ENCODE data around the gene SPRING1. TPM values are rescaled to one million over a fixed set of nuclear protein-coding genes. Genes with fewer than 3 reads are reported as not detected.
A peak's percentile ranks its signal among the peaks of the same experiment; 100 is the strongest.

SPRING1 gene
- total and polyA plus RNA-seq, 2 of the 13 experiments (the other 11 are each of a cell fraction or from before 2014, with no cell fraction given) = 20.0 to 51.8 TPM

GRCh38 chr12:116735951-116736599, 1.8 kb downstream of the SPRING1 start (continued):
- TF ChIP-seq NFYC (CRISPR knock-in tag; IDR thresholded peaks at IDR 0.05) (no peak), RFXANK (CRISPR knock-in tag; IDR thresholded peaks at IDR 0.05) (no peak), IRF9 (CRISPR knock-in tag; IDR thresholded peaks at IDR 0.05; ENCODE audit: borderline replicate concordance) (no peak), ZNF543 (CRISPR knock-in tag; IDR thresholded peaks at IDR 0.05) (no peak), POLR2A (IDR thresholded peaks at IDR 0.05; ENCODE audit: insufficient read depth in 1 of 2, low read depth in 2 of 2, low read length in 2 of 2) (peak; percentile 24 to 44; a peak in 2 of 4 replicates), E2F1 (CRISPR knock-in tag; IDR thresholded peaks at IDR 0.05) (no peak), HMG20A (CRISPR knock-in tag; IDR thresholded peaks at IDR 0.05; ENCODE audit: borderline replicate concordance) (peak; percentile 47; the same call in 1 of the 2 replicates), POLR2AphosphoS2 (IDR thresholded peaks at IDR 0.05; ENCODE audit: low read depth, low read length) (no peak), ESRRA (CRISPR knock-in tag; IDR thresholded peaks at IDR 0.05; ENCODE audit: low read depth) (no peak), ZNF547 (CRISPR knock-in tag; IDR thresholded peaks at IDR 0.05) (peak; percentile 27; the same call in 1 of the 2 replicates), ZBTB14 (CRISPR knock-in tag; IDR thresholded peaks at IDR 0.05) (no peak), ZBTB40 (IDR thresholded peaks at IDR 0.05) (no peak), ZBTB40 (CRISPR knock-in tag; IDR thresholded peaks at IDR 0.05) (no peak), TBX2 (CRISPR knock-in tag; IDR thresholded peaks at IDR 0.05; ENCODE audit: borderline replicate concordance) (peak; percentile 62; the same call in 1 of the 2 replicates), ZNF597 (CRISPR knock-in tag; IDR thresholded peaks at IDR 0.05) (no peak), ZNF564 (CRISPR knock-in tag; IDR thresholded peaks at IDR 0.05) (no peak), TMF1 (CRISPR knock-in tag; IDR thresholded peaks at IDR 0.05; ENCODE audit: low read depth) (no peak)

All from HepG2 (cell line).